ENCODE results near the gene GLCCI1. TPM values are rescaled to one million over a fixed set of nuclear protein-coding genes. Genes with fewer than 3 reads are reported as not detected.

Gene GLCCI1
- total RNA-seq, 1 experiment from 2014 or later = 4.6 TPM

GRCh38 chr7:8064828-8065227, 96.2 kb downstream of the GLCCI1 start:
- Histone ChIP-seq H3K27ac (ENCODE audit: low read depth, low read length) (no peak overlapping the region), H3K79me2 (ENCODE audit: insufficient read depth, low read length) (no peaks in the 10 kb centered on the region), H3K4me1 (ENCODE audit: control insufficient read depth in 1 of 2, insufficient read depth in 2 of 2, low read length in 2 of 2) (peaks cover 0 to 10% of the 10 kb centered on the region in 2 experiments; a peak in 2 of 4 replicates), H4K20me1 (ENCODE audit: insufficient read depth) (no peaks in the 10 kb centered on the region), H3K36me3 (ENCODE audit: control insufficient read depth in 1 of 2, insufficient read depth in 2 of 2, low read length in 2 of 2) (no peaks in the 10 kb centered on the region), H3K4me3 (replicated peaks in 1 of 2; ENCODE audit: low read depth in 1 of 2, low read length in 2 of 2) (no peak overlapping the region), H2AFZ (ENCODE audit: low read depth, low read length, poor library complexity, severe bottlenecking) (no peak overlapping the region), H3K27me3 (ENCODE audit: insufficient read depth, low read length) (no peaks in the 10 kb centered on the region), H3K9ac (ENCODE audit: low read length) (no peak overlapping the region), H3K9me3 (ENCODE audit: control insufficient read depth in 1 of 2, insufficient read depth in 1 of 2, low read depth in 1 of 2, low read length in 2 of 2) (no peaks in the 10 kb centered on the region), H3K9me2 (ENCODE audit: insufficient read depth) (no peaks in the 10 kb centered on the region), H3K4me2 (ENCODE audit: low read length) (peak overlapping the region; percentile 23; the same call in 1 of the 2 replicates)
- intact Hi-C loops (cut with micrococcal nuclease) = no loop called here
- ChIA-PET CTCF (no interaction called here), RAD21 (ENCODE audit: low non-redundant PET in 1 of 2, low total read pairs in 2 of 2, uncharacterized antibody in 2 of 2, unreplicated experiment in 2 of 2) (no interaction called here), POLR2A (no interaction called here)
- no peak for DNase-seq (ENCODE audit: low read depth, low spot score)
- ATAC-seq = no peak
- TF ChIP-seq CTCF (IDR thresholded peaks at IDR 0.05 in 2 of 3, conservative IDR thresholded peaks at IDR 0.05 in 1 of 3; ENCODE audit: borderline replicate concordance in 1 of 3, insufficient read depth in 1 of 3, low read depth in 2 of 3, low read length in 2 of 3) = no peak
- TF ChIP-seq EGR1 (IDR thresholded peaks at IDR 0.05; ENCODE audit: low read depth) = no peak
- TF ChIP-seq ZFX (IDR thresholded peaks at IDR 0.05) = no peak
- TF ChIP-seq FOSL1 (IDR thresholded peaks at IDR 0.05; ENCODE audit: low read depth) = no peak
- no peak for TF ChIP-seq POLR2AphosphoS5 (IDR thresholded peaks at IDR 0.05; ENCODE audit: low read depth, low read length)
- no peak for TF ChIP-seq EZH2 (IDR thresholded peaks at IDR 0.05)
- no peak for TF ChIP-seq EZH2phosphoT487 (IDR thresholded peaks at IDR 0.05; ENCODE audit: borderline replicate concordance)
- no peak for TF ChIP-seq CBX3 (IDR thresholded peaks at IDR 0.05; ENCODE audit: low read depth)
- TF ChIP-seq ELF1 (IDR thresholded peaks at IDR 0.05; ENCODE audit: borderline replicate concordance, low read depth) = no peak
- no peak for TF ChIP-seq ZBTB33 (IDR thresholded peaks at IDR 0.05; ENCODE audit: extremely low read depth, insufficient replicate concordance, low read length)
- TF ChIP-seq CEBPB (IDR thresholded peaks at IDR 0.05; ENCODE audit: low read depth) = no peak
- TF ChIP-seq TCF7L2 (IDR thresholded peaks at IDR 0.05; ENCODE audit: borderline replicate concordance, extremely low read depth, insufficient read depth, insufficient read length) = no peak
- TF ChIP-seq MAX (IDR thresholded peaks at IDR 0.05) = no peak
- TF ChIP-seq, protein P1, sequence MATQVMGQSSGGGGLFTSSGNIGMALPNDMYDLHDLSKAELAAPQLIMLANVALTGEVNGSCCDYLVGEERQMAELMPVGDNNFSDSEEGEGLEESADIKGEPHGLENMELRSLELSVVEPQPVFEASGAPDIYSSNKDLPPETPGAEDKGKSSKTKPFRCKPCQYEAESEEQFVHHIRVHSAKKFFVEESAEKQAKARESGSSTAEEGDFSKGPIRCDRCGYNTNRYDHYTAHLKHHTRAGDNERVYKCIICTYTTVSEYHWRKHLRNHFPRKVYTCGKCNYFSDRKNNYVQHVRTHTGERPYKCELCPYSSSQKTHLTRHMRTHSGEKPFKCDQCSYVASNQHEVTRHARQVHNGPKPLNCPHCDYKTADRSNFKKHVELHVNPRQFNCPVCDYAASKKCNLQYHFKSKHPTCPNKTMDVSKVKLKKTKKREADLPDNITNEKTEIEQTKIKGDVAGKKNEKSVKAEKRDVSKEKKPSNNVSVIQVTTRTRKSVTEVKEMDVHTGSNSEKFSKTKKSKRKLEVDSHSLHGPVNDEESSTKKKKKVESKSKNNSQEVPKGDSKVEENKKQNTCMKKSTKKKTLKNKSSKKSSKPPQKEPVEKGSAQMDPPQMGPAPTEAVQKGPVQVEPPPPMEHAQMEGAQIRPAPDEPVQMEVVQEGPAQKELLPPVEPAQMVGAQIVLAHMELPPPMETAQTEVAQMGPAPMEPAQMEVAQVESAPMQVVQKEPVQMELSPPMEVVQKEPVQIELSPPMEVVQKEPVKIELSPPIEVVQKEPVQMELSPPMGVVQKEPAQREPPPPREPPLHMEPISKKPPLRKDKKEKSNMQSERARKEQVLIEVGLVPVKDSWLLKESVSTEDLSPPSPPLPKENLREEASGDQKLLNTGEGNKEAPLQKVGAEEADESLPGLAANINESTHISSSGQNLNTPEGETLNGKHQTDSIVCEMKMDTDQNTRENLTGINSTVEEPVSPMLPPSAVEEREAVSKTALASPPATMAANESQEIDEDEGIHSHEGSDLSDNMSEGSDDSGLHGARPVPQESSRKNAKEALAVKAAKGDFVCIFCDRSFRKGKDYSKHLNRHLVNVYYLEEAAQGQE (IDR thresholded peaks at IDR 0.05; ENCODE audit: low read depth) = no peak
- TF ChIP-seq ZNF274 (IDR thresholded peaks at IDR 0.05; ENCODE audit: low read depth, low read length) = no peak
- no peak for TF ChIP-seq JUND (IDR thresholded peaks at IDR 0.05)
- TF ChIP-seq YY1 (IDR thresholded peaks at IDR 0.05; ENCODE audit: extremely low read depth, insufficient replicate concordance, low read depth, low read length) = no peak
- BruUV-seq (replicated peaks) = no TSS peak

Measured in HCT116 (cell line).